Lower leg skin (tissue), 4 donors: ENCODE results near the gene TAF1A. TPM values are rescaled to one million over a fixed set of nuclear protein-coding genes. Genes with fewer than 3 reads are reported as not detected.

Source experiments
- DNase-seq, 2 donors: peaks; one replicate each; pipeline ENCODE4 v3.0.0-alpha.2; 2019; ENCODE audit warnings: low spot score in 2 of 2
- H3K4me3 ChIP-seq: fragments of 200-600 bp; sonication (generic); 2 replicates; pipeline ENCODE4 v1.5.1; 2017; ENCODE audit warnings: mild to moderate bottlenecking, low read depth; ENCODE audit not compliant: poor library complexity, severe bottlenecking
- POLR2A ChIP-seq, 2 donors: fragments of 450-650 bp; IDR thresholded peaks; one replicate each; pipeline ENCODE4 v1.6.1; 2016 to 2017; ENCODE audit warnings: antibody characterized with exemption in 2 of 2, mild to moderate bottlenecking in 1 of 2, moderate library complexity in 1 of 2
- WGBS, 2 donors: methylation state at CpG; one replicate each; pipeline ENCODE4 v1.1.5; 2018; 5-methylcytosine and 5-hydroxymethylcytosine counted together
- intact Hi-C: fragments of 100-400 bp; cut with DNase I; formaldehyde crosslinking; loops from one replicate; pipeline ENCODE4 v1.15.0; 2023; ENCODE audit warnings: low total_unique reads
- total RNA-seq, 4 donors: library from RNA; depleted of rRNA; stranded (reverse); fragments of >200 nt; gene quantifications; one replicate each; pipeline ENCODE4 v1.1.0, GENCODE V29; 2016
- TF ChIP-seq, protein P1 (sequence below), 3 donors: fragments of 450-650 bp; IDR thresholded peaks; one replicate each; pipeline ENCODE4 v1.5.1; 2016; ENCODE audit warnings: antibody characterized with exemption in 3 of 3, mild to moderate bottlenecking in 3 of 3, moderate library complexity in 2 of 3

TAF1A gene
- total RNA-seq, 4 donors from 2014 or later: 1.3 to 7.3 (median 2.2) TPM

DNA sequence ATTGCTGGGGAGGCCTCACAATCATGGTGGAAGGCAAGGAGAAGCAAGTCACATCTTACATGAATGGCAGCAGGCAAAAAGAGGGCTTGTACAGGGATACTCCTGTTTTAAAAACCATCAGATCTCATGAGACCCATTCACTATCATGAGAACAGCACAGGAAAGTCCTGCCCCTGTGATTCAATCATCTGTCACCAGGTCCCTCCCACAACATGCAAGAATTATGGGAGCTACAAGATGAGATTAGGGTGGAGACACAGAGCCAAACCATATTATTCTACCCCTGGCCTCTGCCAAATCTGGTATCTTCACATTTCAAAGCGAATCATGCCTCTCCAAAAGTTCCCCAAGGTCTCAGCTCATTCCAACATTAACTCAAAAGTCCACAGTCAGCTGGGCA lies 17.0 kb upstream of the TAF1A start:
- no peak overlapping the region for H3K4me3 ChIP-seq
- intact Hi-C loops: no loop called here
- no peak for DNase-seq
- WGBS, 2 donors: 80 to 83% methylated on average over 1 of the region's 1 CpG
- TF ChIP-seq, protein P1, sequence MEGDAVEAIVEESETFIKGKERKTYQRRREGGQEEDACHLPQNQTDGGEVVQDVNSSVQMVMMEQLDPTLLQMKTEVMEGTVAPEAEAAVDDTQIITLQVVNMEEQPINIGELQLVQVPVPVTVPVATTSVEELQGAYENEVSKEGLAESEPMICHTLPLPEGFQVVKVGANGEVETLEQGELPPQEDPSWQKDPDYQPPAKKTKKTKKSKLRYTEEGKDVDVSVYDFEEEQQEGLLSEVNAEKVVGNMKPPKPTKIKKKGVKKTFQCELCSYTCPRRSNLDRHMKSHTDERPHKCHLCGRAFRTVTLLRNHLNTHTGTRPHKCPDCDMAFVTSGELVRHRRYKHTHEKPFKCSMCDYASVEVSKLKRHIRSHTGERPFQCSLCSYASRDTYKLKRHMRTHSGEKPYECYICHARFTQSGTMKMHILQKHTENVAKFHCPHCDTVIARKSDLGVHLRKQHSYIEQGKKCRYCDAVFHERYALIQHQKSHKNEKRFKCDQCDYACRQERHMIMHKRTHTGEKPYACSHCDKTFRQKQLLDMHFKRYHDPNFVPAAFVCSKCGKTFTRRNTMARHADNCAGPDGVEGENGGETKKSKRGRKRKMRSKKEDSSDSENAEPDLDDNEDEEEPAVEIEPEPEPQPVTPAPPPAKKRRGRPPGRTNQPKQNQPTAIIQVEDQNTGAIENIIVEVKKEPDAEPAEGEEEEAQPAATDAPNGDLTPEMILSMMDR (IDR thresholded peaks at IDR 0.05): no peak
- no peak for TF ChIP-seq POLR2A (IDR thresholded peaks at IDR 0.05)

DNA sequence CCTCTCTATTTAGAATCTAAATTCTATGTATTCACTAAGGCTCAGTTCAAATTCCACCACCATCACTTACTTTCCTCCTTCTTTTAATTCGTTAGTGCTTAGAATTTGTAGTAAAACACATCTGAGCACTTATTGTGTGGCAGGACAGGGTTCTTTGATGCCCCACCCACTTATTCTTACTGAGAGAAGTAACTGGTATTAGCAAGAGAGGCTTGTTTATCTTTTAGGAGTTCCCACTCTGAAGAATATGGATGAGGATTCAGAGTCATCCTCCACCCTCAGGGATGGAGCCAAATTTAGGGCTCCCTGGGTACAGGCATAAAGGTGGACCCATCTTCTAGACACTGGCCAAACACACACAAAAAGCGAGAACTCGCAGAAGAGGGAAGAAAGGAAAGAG lies 11.5 kb upstream of the TAF1A start:
- H3K4me3 ChIP-seq: no peak overlapping the region
- intact Hi-C loops: no loop called here
- 78 to 85% methylated on average over 3 of the region's 3 CpGs for WGBS, 2 donors
- TF ChIP-seq, protein P1 (IDR thresholded peaks at IDR 0.05): no peak
- TF ChIP-seq POLR2A (IDR thresholded peaks at IDR 0.05): no peak
- DNase-seq: no peak

DNA sequence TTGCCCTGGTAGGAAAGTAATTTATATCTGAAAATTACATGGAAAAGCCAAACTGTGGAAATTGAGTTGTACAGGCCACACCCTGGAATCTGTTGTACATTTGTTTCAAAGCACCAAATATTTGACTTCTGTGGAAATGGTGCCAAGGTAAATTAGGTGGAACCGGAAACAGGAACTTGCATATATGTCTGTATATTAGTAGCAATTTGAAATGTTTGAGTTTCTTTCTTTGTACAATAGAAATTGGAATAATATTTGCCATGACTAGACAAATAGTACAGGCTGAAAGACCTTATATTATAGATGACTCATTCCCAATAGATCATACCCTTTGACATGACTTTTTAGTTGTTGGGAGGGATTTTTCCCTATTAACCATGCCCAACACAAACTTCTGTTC lies 10.5 kb upstream of the TAF1A start:
- intact Hi-C loops: no loop called here
- TF ChIP-seq, protein P1 (IDR thresholded peaks at IDR 0.05): no peak
- no peak for TF ChIP-seq POLR2A (IDR thresholded peaks at IDR 0.05)
- no peak overlapping the region for H3K4me3 ChIP-seq
- WGBS, 2 donors: 30 to 47% methylated on average over 1 of the region's 1 CpG
- DNase-seq: no peak

DNA sequence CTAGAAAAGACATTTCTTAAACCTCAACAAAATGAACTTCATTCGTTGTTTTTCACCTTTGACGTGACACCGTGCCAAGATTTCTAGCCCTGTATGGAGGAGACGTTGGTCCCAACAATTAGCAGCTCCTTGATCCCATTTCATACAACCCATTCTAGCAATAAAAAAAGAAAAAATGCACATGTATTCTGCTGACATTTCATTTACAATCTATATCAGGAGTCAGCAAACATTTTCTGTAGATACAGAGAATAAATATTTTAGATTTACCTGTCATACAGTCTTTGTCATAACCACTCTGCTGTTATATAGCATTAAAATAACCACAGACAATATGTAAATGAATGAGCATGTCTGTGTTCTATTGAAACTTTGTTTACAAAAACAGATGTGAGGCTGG lies 7.0 kb upstream of the TAF1A start:
- H3K4me3 ChIP-seq: no peak overlapping the region
- no peak for DNase-seq
- TF ChIP-seq, protein P1 (IDR thresholded peaks at IDR 0.05): no peak
- no peak for TF ChIP-seq POLR2A (IDR thresholded peaks at IDR 0.05)
- WGBS, 2 donors: 81 to 85% methylated on average over 4 of the region's 4 CpGs
- intact Hi-C loops: no loop called here

DNA sequence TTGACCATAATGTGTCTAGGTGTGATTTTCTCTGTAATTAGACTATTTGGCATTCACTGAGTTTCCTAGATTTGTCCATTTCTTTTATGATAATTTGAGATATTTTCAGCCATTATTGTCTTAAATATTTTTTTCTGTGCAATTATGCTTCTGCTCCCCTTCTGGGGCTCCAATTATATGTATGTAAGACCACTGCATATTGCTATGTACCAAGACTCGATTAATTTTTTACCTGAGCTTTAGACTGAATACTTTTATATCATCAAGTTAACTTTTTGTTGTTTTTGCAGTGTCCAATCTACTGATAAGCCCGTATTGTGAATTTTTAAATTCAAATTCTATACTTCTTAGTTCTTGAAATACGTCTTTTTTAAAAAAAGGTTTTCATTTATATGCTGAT lies 5.1 kb upstream of the TAF1A start:
- DNase-seq: no peak
- no peak for TF ChIP-seq POLR2A (IDR thresholded peaks at IDR 0.05)
- TF ChIP-seq, protein P1 (IDR thresholded peaks at IDR 0.05): no peak
- intact Hi-C loops: no loop called here

DNA sequence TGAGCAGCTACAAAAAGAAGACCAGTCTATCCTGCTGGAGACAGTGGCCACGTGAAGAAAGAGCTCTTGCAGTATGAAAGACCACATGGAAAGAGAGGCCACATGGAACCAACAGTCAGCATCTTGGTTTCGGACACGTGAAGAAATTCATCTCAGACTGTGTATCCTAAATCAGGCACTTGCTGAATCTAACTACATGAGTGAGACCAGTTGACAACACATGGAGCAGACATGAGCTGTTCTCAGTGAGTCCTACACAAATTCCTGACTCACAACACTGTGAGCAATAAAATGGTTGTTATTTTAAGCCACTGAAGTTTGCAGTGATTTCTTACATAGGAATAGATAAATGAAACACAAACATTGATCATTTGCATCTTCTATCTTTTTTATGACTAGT lies 2.4 kb upstream of the TAF1A start:
- intact Hi-C loops: no loop called here
- TF ChIP-seq, protein P1 (IDR thresholded peaks at IDR 0.05): no peak
- no peak for TF ChIP-seq POLR2A (IDR thresholded peaks at IDR 0.05)
- WGBS, 2 donors: 78 to 83% methylated on average over 3 of the region's 3 CpGs
- H3K4me3 ChIP-seq: no peak overlapping the region
- DNase-seq: no peak

More for the DNA sequence above, 5.1 kb upstream of the TAF1A start:
- 92 to 96% methylated on average over 3 of the region's 3 CpGs for WGBS, 2 donors
- H3K4me3 ChIP-seq: no peak overlapping the region
